Fibroblast of lung (primary cell): ENCODE data around the gene LRRC46. TPM values are rescaled to one million over a fixed set of nuclear protein-coding genes. Genes with fewer than 3 reads are reported as not detected.

Experiments
- DNase-seq, 2 donors: peaks; one replicate each; pipeline versions ENCODE4 v3.0.0 to v3.0.0-alpha.2; 2010; ENCODE audit warnings: low read depth in 2 of 2
- H2AFZ ChIP-seq: 2 replicates; pipeline ENCODE4 v1.5.1; 2012; ENCODE audit warnings: low read length, control low read depth, inconsistent platforms
- H3K27ac ChIP-seq: 2 replicates; pipeline ENCODE4 v1.5.1; 2011; ENCODE audit warnings: low read length, control low read depth; ENCODE audit not compliant: insufficient read depth
- H3K27me3 ChIP-seq: 2 replicates; pipeline ENCODE4 v1.5.1; 2011; ENCODE audit warnings: mild to moderate bottlenecking, low read length; ENCODE audit not compliant: control insufficient read depth, insufficient read depth
- H3K36me3 ChIP-seq: 2 replicates; pipeline ENCODE4 v1.5.1; 2011; ENCODE audit warnings: low read length; ENCODE audit not compliant: control insufficient read depth, insufficient read depth
- H3K4me1 ChIP-seq: 2 replicates; pipeline ENCODE4 v1.5.1; 2011; ENCODE audit warnings: low read length; ENCODE audit not compliant: control insufficient read depth, insufficient read depth; ENCODE audit errors: extremely low read depth
- H3K4me2 ChIP-seq: 2 replicates; pipeline ENCODE4 v1.5.1; 2011; ENCODE audit warnings: low read length, control low read depth; ENCODE audit not compliant: insufficient read depth; ENCODE audit errors: extremely low read depth
- H3K4me3 ChIP-seq, 4 experiments: fragments of 200-600 bp in 1 of 4; sonication (generic) in 1 of 4; replicated peaks in 1 of 4; 2 replicates each; pipeline ENCODE4 v1.5.1; 2011 to 2016; ENCODE audit warnings: low read length in 4 of 4, low read depth in 3 of 4, mild to moderate bottlenecking in 3 of 4, control low read depth in 2 of 4, inconsistent platforms in 1 of 4, mixed read lengths in 1 of 4; ENCODE audit not compliant: insufficient read depth in 1 of 4; ENCODE audit errors: control extremely low read depth in 1 of 4
- H3K79me2 ChIP-seq: 2 replicates; pipeline ENCODE4 v1.5.1; 2012; ENCODE audit warnings: mild to moderate bottlenecking, low read length, inconsistent platforms; ENCODE audit not compliant: control insufficient read depth, insufficient read depth
- H3K9ac ChIP-seq: 2 replicates; pipeline ENCODE4 v1.5.1; 2011; ENCODE audit warnings: mild to moderate bottlenecking, low read length, control low read depth; ENCODE audit not compliant: insufficient read depth
- H3K9me3 ChIP-seq: 2 replicates; pipeline ENCODE4 v1.5.1; 2012; ENCODE audit warnings: low read depth, low read length; ENCODE audit not compliant: control insufficient read depth, insufficient read depth
- H4K20me1 ChIP-seq: 2 replicates; pipeline ENCODE4 v1.5.1; 2011; ENCODE audit warnings: low read length; ENCODE audit not compliant: control insufficient read depth, insufficient read depth; ENCODE audit errors: extremely low read depth
- CTCF ChIP-seq, 2 donors: IDR thresholded peaks in 1 of 2; conservative IDR thresholded peaks in 1 of 2; 1 replicate in 1 of 2; 2 replicates in 1 of 2; pipeline ENCODE4 v1.5.1; 2011 to 2012; ENCODE audit warnings: low read length in 2 of 2, control low read depth in 1 of 2, inconsistent platforms in 1 of 2, low read depth in 1 of 2, mild to moderate bottlenecking in 1 of 2
- EZH2 ChIP-seq: IDR thresholded peaks from 2 replicates; pipeline ENCODE4 v1.5.1; 2012; ENCODE audit warnings: low read length, control low read depth, mild to moderate bottlenecking; ENCODE audit errors: missing control alignments
- polyA plus RNA-seq, 2 donors: library from polyadenylated mRNA; depleted of rRNA in 1 of 2; stranded (reverse) in 1 of 2; unstranded in 1 of 2; fragments of >200 nt; gene quantifications; 2 replicates each; pipeline ENCODE4 v1.2.1, GENCODE V29; 2011 to 2012; ENCODE audit warnings: missing spikeins in 1 of 2
- total RNA-seq: library from RNA; depleted of rRNA; stranded (reverse); fragments of >200 nt; gene quantifications from 2 replicates; pipeline ENCODE4 v1.2.1, GENCODE V29; 2014

LRRC46 gene
- total and polyA plus RNA-seq, 2 donors (not counting 1 experiment from before 2014, with no cell fraction given), result under 0.01 to 0.19 TPM

GRCh38 chr17:47821424-47822391, 9.8 kb upstream of the LRRC46 start, which contains the start of gene OSBPL7:
Gene OSBPL7 (minus strand): TSS chr17:47821794. CDS start chr17:47820278, 1,516 bp downstream.
- Histone ChIP-seq H2AFZ (peak within 1 kb of the TSS; percentile 43), H4K20me1 (no peaks in the 10 kb centered on the region), H3K36me3 (peaks cover 14% of the 10 kb centered on the region), H3K4me3 (peak within 1 kb of the TSS; percentile 21 to 76 (median 66)), H3K9ac (peak within 1 kb of the TSS; percentile 37), H3K9me3 (no peaks in the 10 kb centered on the region), H3K4me2 (peak within 1 kb of the TSS; percentile 76), H3K27ac (no peak within 1 kb of the TSS), H3K27me3 (no peaks in the 10 kb centered on the region), H3K79me2 (no peaks in the 10 kb centered on the region), H3K4me1 (peaks cover 6% of the 10 kb centered on the region)
- no peak for TF ChIP-seq EZH2
- peak in 1 of 2 donors; percentile 20 for TF ChIP-seq CTCF (conservative IDR thresholded peaks at IDR 0.05 in 1 of 2, IDR thresholded peaks at IDR 0.05 in 1 of 2; ENCODE audit: low read depth in 1 of 2, low read length in 2 of 2)
- peak; percentile 80 to 91 for DNase-seq

- Histone ChIP-seq H4K20me1 (no peaks in the 10 kb centered on the region), H3K9ac (no peak overlapping the region), H3K27ac (no peak overlapping the region), H3K36me3 (peaks cover 17% of the 10 kb centered on the region), H3K4me1 (peaks cover 6% of the 10 kb centered on the region), H3K4me3 (no peak overlapping the region), H3K79me2 (no peaks in the 10 kb centered on the region), H3K9me3 (no peaks in the 10 kb centered on the region), H3K4me2 (no peak overlapping the region), H3K27me3 (no peaks in the 10 kb centered on the region), H2AFZ (no peak overlapping the region)
- TF ChIP-seq CTCF (conservative IDR thresholded peaks at IDR 0.05 in 1 of 2, IDR thresholded peaks at IDR 0.05 in 1 of 2; ENCODE audit: low read depth in 1 of 2, low read length in 2 of 2), result no peak
- no peak for TF ChIP-seq EZH2
- DNase-seq, result no peak
Observed at GRCh38 chr17:47822785-47823184, 8.7 kb upstream of the LRRC46 start.

GRCh38 chr17:47823519-47823918, 8.0 kb upstream of the LRRC46 start:
- H4K20me1 ChIP-seq, result no peaks in the 10 kb centered on the region
- no peak for TF ChIP-seq CTCF (conservative IDR thresholded peaks at IDR 0.05 in 1 of 2, IDR thresholded peaks at IDR 0.05 in 1 of 2; ENCODE audit: low read depth in 1 of 2, low read length in 2 of 2)
- no peak for TF ChIP-seq EZH2
- no peak overlapping the region for H3K27ac ChIP-seq
- H3K4me1 ChIP-seq, result peaks cover 6% of the 10 kb centered on the region
- no peak overlapping the region for H3K4me2 ChIP-seq
- no peaks in the 10 kb centered on the region for H3K79me2 ChIP-seq
- no peak overlapping the region for H3K4me3 ChIP-seq
- no peaks in the 10 kb centered on the region for H3K27me3 ChIP-seq
- H2AFZ ChIP-seq, result no peak overlapping the region
- DNase-seq, result no peak
- no peak overlapping the region for H3K9ac ChIP-seq
- H3K36me3 ChIP-seq, result peaks cover 19% of the 10 kb centered on the region
- H3K9me3 ChIP-seq, result no peaks in the 10 kb centered on the region
